Muscle layer of colon (tissue), 2 donors: Measurements from ENCODE around the gene CCDC12.

Experiments
- H3K27ac ChIP-seq: one replicate; pipeline ENCODE4 v1.7.0; 2013; ENCODE audit warnings: low read depth, mild to moderate bottlenecking, low read length, moderate library complexity
- H3K27me3 ChIP-seq, 2 donors: one replicate each; pipeline ENCODE4 v1.7.0; 2013; ENCODE audit warnings: low read length in 2 of 2, mild to moderate bottlenecking in 2 of 2; ENCODE audit not compliant: insufficient read depth in 2 of 2, control insufficient read depth in 1 of 2
- H3K36me3 ChIP-seq: one replicate; pipeline ENCODE4 v1.7.0; 2013; ENCODE audit warnings: mild to moderate bottlenecking, low read length; ENCODE audit not compliant: insufficient read depth
- H3K4me1 ChIP-seq: one replicate; pipeline ENCODE4 v1.7.0; 2013; ENCODE audit warnings: mild to moderate bottlenecking, low read length; ENCODE audit not compliant: insufficient read depth
- H3K4me3 ChIP-seq, 2 donors: one replicate each; pipeline ENCODE4 v1.7.0; 2013; ENCODE audit warnings: low read length in 2 of 2, low read depth in 1 of 2, mild to moderate bottlenecking in 1 of 2, moderate library complexity in 1 of 2
- H3K9ac ChIP-seq: one replicate; pipeline ENCODE4 v1.7.0; 2013; ENCODE audit warnings: low read length
- H3K9me3 ChIP-seq: one replicate; pipeline ENCODE4 v1.7.0; 2013; ENCODE audit warnings: mild to moderate bottlenecking, low read length
- donor health status: abdominal sarcoma.
- donor health status: Adenocarcinoma of cecum.

CCDC12 gene

GRCh38 chr3:46935989-46936558, 40.5 kb downstream of the CCDC12 start:
- peaks cover 35% of the 10 kb centered on the region for H3K36me3 ChIP-seq
- H3K27ac ChIP-seq, result peak overlapping the region; percentile 77
- H3K27me3 ChIP-seq, result no peaks in the 10 kb centered on the region
- H3K4me1 ChIP-seq, result peaks cover 67% of the 10 kb centered on the region
- no peak overlapping the region for H3K9ac ChIP-seq
- no peak overlapping the region for H3K4me3 ChIP-seq
- no peaks in the 10 kb centered on the region for H3K9me3 ChIP-seq

- Histone ChIP-seq H3K36me3 (peaks cover 29% of the 10 kb centered on the region), H3K9me3 (no peaks in the 10 kb centered on the region), H3K4me3 (no peak overlapping the region), H3K4me1 (peaks cover 74% of the 10 kb centered on the region), H3K27ac (peak overlapping the region; percentile 77), H3K9ac (no peak overlapping the region), H3K27me3 (no peaks in the 10 kb centered on the region)
Measured at GRCh38 chr3:46935168-46935858, 41.2 kb downstream of the CCDC12 start.

GRCh38 chr3:46934498-46935167, 41.9 kb downstream of the CCDC12 start:
- Histone ChIP-seq H3K9ac (no peak overlapping the region), H3K36me3 (peaks cover 22% of the 10 kb centered on the region), H3K4me1 (peaks cover 80% of the 10 kb centered on the region), H3K27ac (peak overlapping the region; percentile 77), H3K9me3 (no peaks in the 10 kb centered on the region), H3K27me3 (no peaks in the 10 kb centered on the region), H3K4me3 (no peak overlapping the region)

GRCh38 chr3:46934072-46934471, 42.5 kb downstream of the CCDC12 start:
- Histone ChIP-seq H3K27me3 (no peaks in the 10 kb centered on the region), H3K36me3 (peaks cover 17% of the 10 kb centered on the region), H3K4me3 (no peak overlapping the region), H3K27ac (peak overlapping the region; percentile 77), H3K9ac (no peak overlapping the region), H3K4me1 (peaks cover 81% of the 10 kb centered on the region), H3K9me3 (no peaks in the 10 kb centered on the region)

GRCh38 chr3:46933261-46933660, 43.3 kb downstream of the CCDC12 start:
- Histone ChIP-seq H3K4me1 (peaks cover 79% of the 10 kb centered on the region), H3K36me3 (peaks cover 12% of the 10 kb centered on the region), H3K9me3 (no peaks in the 10 kb centered on the region), H3K4me3 (no peak overlapping the region), H3K27me3 (no peaks in the 10 kb centered on the region), H3K27ac (no peak overlapping the region), H3K9ac (no peak overlapping the region)

- no peak overlapping the region for H3K4me3 ChIP-seq
- H3K9me3 ChIP-seq, result no peaks in the 10 kb centered on the region
- H3K4me1 ChIP-seq, result peaks cover 82% of the 10 kb centered on the region
- no peaks in the 10 kb centered on the region for H3K27me3 ChIP-seq
- H3K36me3 ChIP-seq, result peaks cover 6% of the 10 kb centered on the region
- H3K27ac ChIP-seq, result peak overlapping the region; percentile 58
- no peak overlapping the region for H3K9ac ChIP-seq
Measured at GRCh38 chr3:46932455-46933225, 43.9 kb downstream of the CCDC12 start.

- Histone ChIP-seq H3K9ac (peak overlapping the region; percentile 0), H3K4me3 (no peak overlapping the region), H3K27me3 (no peaks in the 10 kb centered on the region), H3K9me3 (no peaks in the 10 kb centered on the region), H3K36me3 (peaks cover 3% of the 10 kb centered on the region), H3K27ac (peak overlapping the region; percentile 58), H3K4me1 (peaks cover 90% of the 10 kb centered on the region)
Measured at GRCh38 chr3:46931631-46932331, 44.8 kb downstream of the CCDC12 start.

- Histone ChIP-seq H3K9me3 (no peaks in the 10 kb centered on the region), H3K4me3 (no peak overlapping the region), H3K4me1 (peaks cover 90% of the 10 kb centered on the region), H3K9ac (peak overlapping the region; percentile 0), H3K27ac (peak overlapping the region; percentile 58), H3K27me3 (no peaks in the 10 kb centered on the region), H3K36me3 (peaks cover 11% of the 10 kb centered on the region)
Measured at GRCh38 chr3:46930945-46931403, 45.6 kb downstream of the CCDC12 start.

- no peaks in the 10 kb centered on the region for H3K9me3 ChIP-seq
- peaks cover 17% of the 10 kb centered on the region for H3K36me3 ChIP-seq
- H3K4me3 ChIP-seq, result no peak overlapping the region
- peaks cover 90% of the 10 kb centered on the region for H3K4me1 ChIP-seq
- H3K27ac ChIP-seq, result peak overlapping the region; percentile 58
- H3K27me3 ChIP-seq, result no peaks in the 10 kb centered on the region
- H3K9ac ChIP-seq, result peak overlapping the region; percentile 0
Measured at GRCh38 chr3:46930166-46930944, 46.2 kb downstream of the CCDC12 start.

- Histone ChIP-seq H3K9ac (no peak overlapping the region), H3K27me3 (no peaks in the 10 kb centered on the region), H3K4me1 (peaks cover 79% of the 10 kb centered on the region), H3K27ac (no peak overlapping the region), H3K4me3 (no peak overlapping the region), H3K9me3 (no peaks in the 10 kb centered on the region), H3K36me3 (peaks cover 25% of the 10 kb centered on the region)
Measured at GRCh38 chr3:46929324-46929723, 47.2 kb downstream of the CCDC12 start.
